OCI-LY3 (cell line): ENCODE measurements around the gene DLGAP4.

Source experiments
- H2AFZ ChIP-seq: fragments of 200-600, 300-600 bp; shearing (Covaris generic); 2 replicates; pipeline ENCODE4 v1.6.0; 2014; ENCODE audit warnings: antibody characterized with exemption, low read depth, low read length
- H3K27ac ChIP-seq: fragments of 200-600, 300-600 bp; sonication (generic); 2 replicates; pipeline ENCODE4 v1.5.1; 2014; ENCODE audit warnings: mild to moderate bottlenecking, low read length, moderate library complexity, mixed read lengths
- H3K27me3 ChIP-seq: fragments of 200-600, 300-600 bp; sonication (generic); 2 replicates; pipeline ENCODE4 v1.6.1; 2014; ENCODE audit warnings: low read depth, low read length, mixed read lengths
- H3K36me3 ChIP-seq: fragments of 200-600, 300-600 bp; sonication (generic); replicated peaks from 2 replicates; pipeline ENCODE3; 2014; ENCODE audit warnings: low read depth, low read length, mixed read lengths
- H3K4me1 ChIP-seq: fragments of 300-600, 200-600 bp; sonication (generic); 2 replicates; pipeline ENCODE4 v1.6.1; 2014; ENCODE audit warnings: low read length, mixed read lengths
- H3K4me2 ChIP-seq: fragments of 200-600, 300-600 bp; sonication (generic); 2 replicates; pipeline ENCODE4 v1.6.1; 2014; ENCODE audit warnings: low read length, mixed read lengths
- H3K4me3 ChIP-seq: fragments of 300-600, 200-600 bp; sonication (generic); 2 replicates; pipeline ENCODE4 v1.5.1; 2014; ENCODE audit warnings: antibody characterized with exemption, mild to moderate bottlenecking, low read length, moderate library complexity
- H3K79me2 ChIP-seq: fragments of 300-600, 200-600 bp; shearing (Covaris generic); 2 replicates; pipeline ENCODE4 v1.6.1; 2014; ENCODE audit warnings: mild to moderate bottlenecking, low read length, mixed read lengths
- H3K9ac ChIP-seq: fragments of 300-600, 200-600 bp; shearing (Covaris generic); 2 replicates; pipeline ENCODE4 v1.6.0; 2014; ENCODE audit warnings: mild to moderate bottlenecking, low read length, moderate library complexity
- H3K9me3 ChIP-seq: fragments of 200-600, 300-600 bp; shearing (Covaris generic); 2 replicates; pipeline ENCODE4 v1.6.1; 2014; ENCODE audit warnings: low read length, mixed read lengths; ENCODE audit not compliant: insufficient read depth
- H4K20me1 ChIP-seq: fragments of 200-600, 300-600 bp; sonication (generic); 2 replicates; pipeline ENCODE4 v1.6.1; 2016; ENCODE audit warnings: low read length, mixed read lengths; ENCODE audit not compliant: insufficient read depth
- EZH2phosphoT487 ChIP-seq: fragments of 200-600 bp; shearing (Covaris generic); IDR thresholded peaks from 2 replicates; pipeline ENCODE4 v1.6.1; 2018; ENCODE audit warnings: antibody characterized with exemption, mixed run types, low read depth
- TF ChIP-seq, protein P1 (sequence below): fragments of 200-600, 300-600 bp; sonication (generic); IDR thresholded peaks from 2 replicates; pipeline ENCODE4 v1.5.1; 2014; ENCODE audit warnings: antibody characterized with exemption, low read length, low read depth

The DLGAP4 gene

DNA sequence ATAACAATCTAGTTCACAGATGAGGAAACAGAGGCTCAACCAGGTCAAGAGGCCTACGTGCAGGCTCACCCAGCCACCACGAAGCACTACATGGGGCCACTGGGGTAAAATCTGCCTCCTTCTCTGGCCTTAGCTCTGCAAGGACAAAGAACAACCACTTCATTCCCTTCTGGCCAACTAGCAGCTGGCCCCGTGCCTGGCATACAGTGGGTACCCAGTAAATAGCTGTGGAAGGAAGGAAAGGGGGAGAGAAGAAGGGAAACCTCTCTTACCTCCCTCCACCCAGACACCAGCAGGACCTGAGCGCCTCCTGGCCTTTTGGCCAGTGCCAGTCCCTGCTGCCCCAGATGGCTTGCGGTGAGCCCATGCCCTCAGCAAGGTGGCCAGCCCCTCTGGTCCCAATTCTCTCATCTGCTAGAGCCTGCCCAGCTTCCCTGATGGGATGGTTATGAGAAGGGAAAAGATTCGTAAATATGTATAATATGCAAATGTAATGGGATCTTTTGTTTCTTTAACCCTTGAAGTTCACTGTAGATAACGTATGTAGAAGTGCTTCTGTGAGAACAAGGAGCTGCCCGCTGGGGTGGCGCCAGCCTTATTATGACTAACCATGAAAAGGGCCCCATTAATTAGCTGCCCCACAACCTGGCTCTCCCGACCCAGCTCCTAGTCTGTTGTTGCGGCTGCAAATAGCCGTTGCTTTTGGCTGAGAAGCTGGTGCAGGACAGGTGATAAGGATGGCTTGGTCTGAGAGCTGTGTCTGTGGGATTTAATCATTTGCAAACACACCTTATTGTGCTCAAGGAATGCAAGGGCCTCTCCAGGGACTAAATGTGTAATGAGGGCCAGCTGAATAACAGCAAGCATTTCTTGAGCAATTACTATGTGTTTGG lies 62.0 kb downstream of the DLGAP4 start:
- Histone ChIP-seq H3K9me3 (no peaks in the 10 kb centered on the region), H3K27ac (no peak overlapping the region), H2AFZ (no peak overlapping the region), H3K27me3 (peaks cover 33% of the 10 kb centered on the region), H3K4me1 (no peaks in the 10 kb centered on the region), H3K9ac (no peak overlapping the region), H3K79me2 (no peaks in the 10 kb centered on the region), H4K20me1 (no peaks in the 10 kb centered on the region), H3K4me3 (no peak overlapping the region), H3K36me3 (no peaks in the 10 kb centered on the region), H3K4me2 (no peak overlapping the region)
- TF ChIP-seq EZH2phosphoT487 = no peak
- TF ChIP-seq, protein P1, sequence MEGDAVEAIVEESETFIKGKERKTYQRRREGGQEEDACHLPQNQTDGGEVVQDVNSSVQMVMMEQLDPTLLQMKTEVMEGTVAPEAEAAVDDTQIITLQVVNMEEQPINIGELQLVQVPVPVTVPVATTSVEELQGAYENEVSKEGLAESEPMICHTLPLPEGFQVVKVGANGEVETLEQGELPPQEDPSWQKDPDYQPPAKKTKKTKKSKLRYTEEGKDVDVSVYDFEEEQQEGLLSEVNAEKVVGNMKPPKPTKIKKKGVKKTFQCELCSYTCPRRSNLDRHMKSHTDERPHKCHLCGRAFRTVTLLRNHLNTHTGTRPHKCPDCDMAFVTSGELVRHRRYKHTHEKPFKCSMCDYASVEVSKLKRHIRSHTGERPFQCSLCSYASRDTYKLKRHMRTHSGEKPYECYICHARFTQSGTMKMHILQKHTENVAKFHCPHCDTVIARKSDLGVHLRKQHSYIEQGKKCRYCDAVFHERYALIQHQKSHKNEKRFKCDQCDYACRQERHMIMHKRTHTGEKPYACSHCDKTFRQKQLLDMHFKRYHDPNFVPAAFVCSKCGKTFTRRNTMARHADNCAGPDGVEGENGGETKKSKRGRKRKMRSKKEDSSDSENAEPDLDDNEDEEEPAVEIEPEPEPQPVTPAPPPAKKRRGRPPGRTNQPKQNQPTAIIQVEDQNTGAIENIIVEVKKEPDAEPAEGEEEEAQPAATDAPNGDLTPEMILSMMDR = no peak

- H3K4me3 ChIP-seq = no peak overlapping the region
- H3K36me3 ChIP-seq = no peaks in the 10 kb centered on the region
- H4K20me1 ChIP-seq = no peaks in the 10 kb centered on the region
- H3K4me2 ChIP-seq = no peak overlapping the region
- H3K27ac ChIP-seq = no peak overlapping the region
- no peak overlapping the region for H3K9ac ChIP-seq
- H3K9me3 ChIP-seq = no peaks in the 10 kb centered on the region
- TF ChIP-seq, protein P1 = no peak
- TF ChIP-seq EZH2phosphoT487 = no peak
- H3K79me2 ChIP-seq = no peaks in the 10 kb centered on the region
- H2AFZ ChIP-seq = no peak overlapping the region
- peaks cover 28% of the 10 kb centered on the region for H3K27me3 ChIP-seq
- no peaks in the 10 kb centered on the region for H3K4me1 ChIP-seq
These were observed 62.7 kb downstream of the DLGAP4 start for GRCh38 chr20:36368869-36369268.

- Histone ChIP-seq H3K9ac (no peak overlapping the region), H3K27ac (no peak overlapping the region), H3K36me3 (no peaks in the 10 kb centered on the region), H4K20me1 (no peaks in the 10 kb centered on the region), H3K79me2 (no peaks in the 10 kb centered on the region), H3K4me1 (no peaks in the 10 kb centered on the region), H2AFZ (no peak overlapping the region), H3K27me3 (peaks cover 23% of the 10 kb centered on the region), H3K4me2 (no peak overlapping the region), H3K9me3 (no peaks in the 10 kb centered on the region), H3K4me3 (no peak overlapping the region)
- TF ChIP-seq, protein P1 = no peak
- no peak for TF ChIP-seq EZH2phosphoT487
These were observed 63.6 kb downstream of the DLGAP4 start for GRCh38 chr20:36369739-36370138.

GRCh38 chr20:36370991-36371790 lies 65.1 kb downstream of the DLGAP4 start:
- Histone ChIP-seq H3K9ac (no peak overlapping the region), H3K27me3 (peaks cover 18% of the 10 kb centered on the region), H3K36me3 (no peaks in the 10 kb centered on the region), H3K79me2 (no peaks in the 10 kb centered on the region), H3K4me2 (no peak overlapping the region), H2AFZ (no peak overlapping the region), H3K9me3 (no peaks in the 10 kb centered on the region), H3K27ac (no peak overlapping the region), H3K4me1 (no peaks in the 10 kb centered on the region), H4K20me1 (no peaks in the 10 kb centered on the region), H3K4me3 (no peak overlapping the region)
- TF ChIP-seq, protein P1 = no peak
- TF ChIP-seq EZH2phosphoT487 = no peak
